ENCODE measurements around the gene MICAL3.

MICAL3 gene

GRCh38 chr22:17981497-17981896, 42.9 kb downstream of the MICAL3 start:
- no peak for DNase-seq (ENCODE audit: low read depth)
- TF ChIP-seq CTCF (conservative IDR thresholded peaks at IDR 0.05; ENCODE audit: low read length) = no peak

GRCh38 chr22:17980638-17981051, 43.7 kb downstream of the MICAL3 start:
- H3K4me3 ChIP-seq (ENCODE audit: low read length) = peak overlapping the region; percentile 17
- no peak for DNase-seq (ENCODE audit: low read depth)

More at GRCh38 chr22:17981497-17981896, 42.9 kb downstream of the MICAL3 start:
- H3K4me3 ChIP-seq (ENCODE audit: low read length) = no peak overlapping the region

GRCh38 chr22:17980015-17980590, 44.3 kb downstream of the MICAL3 start:
- DNase-seq (ENCODE audit: low read depth) = no peak
- H3K4me3 ChIP-seq (ENCODE audit: low read length) = no peak overlapping the region
- no peak for TF ChIP-seq CTCF (conservative IDR thresholded peaks at IDR 0.05; ENCODE audit: low read length)

More at GRCh38 chr22:17980638-17981051, 43.7 kb downstream of the MICAL3 start:
- no peak for TF ChIP-seq CTCF (conservative IDR thresholded peaks at IDR 0.05; ENCODE audit: low read length)

GRCh38 chr22:17978027-17978426, 46.3 kb downstream of the MICAL3 start:
- no peak for TF ChIP-seq CTCF (conservative IDR thresholded peaks at IDR 0.05; ENCODE audit: low read length)
- DNase-seq (ENCODE audit: low read depth) = no peak
- H3K4me3 ChIP-seq (ENCODE audit: low read length) = no peak overlapping the region

- H3K4me3 ChIP-seq (ENCODE audit: low read length) = no peak overlapping the region
- no peak for TF ChIP-seq CTCF (conservative IDR thresholded peaks at IDR 0.05; ENCODE audit: low read length)
- DNase-seq (ENCODE audit: low read depth) = no peak
Measured at GRCh38 chr22:17977371-17977770, 47.0 kb downstream of the MICAL3 start.

GRCh38 chr22:17976121-17976520, 48.2 kb downstream of the MICAL3 start:
- no peak for DNase-seq (ENCODE audit: low read depth)
- no peak overlapping the region for H3K4me3 ChIP-seq (ENCODE audit: low read length)
- no peak for TF ChIP-seq CTCF (conservative IDR thresholded peaks at IDR 0.05; ENCODE audit: low read length)

GRCh38 chr22:17974703-17975372, 49.5 kb downstream of the MICAL3 start:
- no peak for TF ChIP-seq CTCF (conservative IDR thresholded peaks at IDR 0.05; ENCODE audit: low read length)
- no peak overlapping the region for H3K4me3 ChIP-seq (ENCODE audit: low read length)
- DNase-seq (ENCODE audit: low read depth) = no peak
